GM19452 (cell line): ENCODE measurements around the gene ERICH3.

Source experiments
- ATAC-seq: cut with Tn5 transposase; IDR thresholded peaks from one replicate; pipeline ENCODE4 v1.9.1; 2021; ENCODE audit not compliant: unreplicated experiment

Gene ERICH3, protein sequence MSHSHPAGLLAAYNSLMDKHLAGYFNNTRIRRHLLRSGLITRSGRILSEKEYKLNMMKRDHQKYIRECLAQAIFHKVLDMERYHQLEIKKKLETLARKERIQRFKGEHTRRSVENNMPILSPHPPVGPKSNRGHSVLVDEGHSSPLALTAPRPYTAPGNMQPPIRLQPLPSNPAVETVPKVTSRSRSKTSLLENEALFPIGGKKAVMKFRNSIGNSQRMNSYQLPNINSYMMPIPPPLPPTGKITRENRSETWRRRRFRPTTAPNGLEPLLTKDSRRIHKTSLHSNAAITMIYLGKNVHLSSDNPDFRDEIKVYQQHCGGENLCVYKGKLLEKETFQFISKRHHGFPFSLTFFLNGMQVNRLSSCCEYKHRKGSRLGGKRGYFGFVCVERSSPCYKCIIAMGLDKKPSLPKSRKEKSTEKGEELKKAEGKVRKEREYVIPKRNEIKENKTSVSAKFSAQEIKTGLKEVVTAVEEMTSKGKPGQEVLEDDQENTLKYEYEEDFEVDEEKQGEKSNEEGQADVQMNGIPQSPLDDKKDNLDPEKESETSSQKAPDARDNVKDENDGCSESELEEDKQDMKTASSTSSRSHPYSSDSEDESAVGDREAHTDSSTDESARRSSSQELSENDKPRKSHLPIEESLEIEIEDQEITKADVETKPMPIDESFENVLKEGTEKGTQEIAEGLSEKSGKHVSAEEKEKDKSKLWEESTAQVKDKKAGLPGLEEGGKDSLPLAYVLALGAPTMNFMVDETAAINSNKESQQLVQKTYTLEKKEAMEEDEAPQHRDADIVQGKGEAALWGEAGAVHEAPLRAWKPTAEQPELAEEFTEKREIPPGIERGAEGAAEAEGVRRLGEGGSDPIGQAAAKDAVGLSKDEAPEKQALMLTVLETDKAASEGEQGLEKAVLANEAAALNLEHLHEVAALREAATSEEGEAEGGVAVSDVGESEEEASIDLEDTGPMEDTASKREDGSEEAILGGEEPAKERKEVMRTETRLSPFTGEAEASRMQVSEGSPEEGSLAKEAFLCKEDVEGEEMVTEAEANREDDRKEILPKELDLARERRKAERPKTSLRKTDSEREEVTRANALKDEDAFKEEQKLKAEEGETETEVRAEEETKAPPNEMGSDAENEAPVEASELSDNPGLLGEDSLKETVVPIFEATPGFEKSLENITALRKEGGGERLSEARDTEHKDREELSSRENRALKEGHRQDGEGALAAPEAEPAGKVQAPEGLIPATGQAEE (N-terminal part only)

DNA sequence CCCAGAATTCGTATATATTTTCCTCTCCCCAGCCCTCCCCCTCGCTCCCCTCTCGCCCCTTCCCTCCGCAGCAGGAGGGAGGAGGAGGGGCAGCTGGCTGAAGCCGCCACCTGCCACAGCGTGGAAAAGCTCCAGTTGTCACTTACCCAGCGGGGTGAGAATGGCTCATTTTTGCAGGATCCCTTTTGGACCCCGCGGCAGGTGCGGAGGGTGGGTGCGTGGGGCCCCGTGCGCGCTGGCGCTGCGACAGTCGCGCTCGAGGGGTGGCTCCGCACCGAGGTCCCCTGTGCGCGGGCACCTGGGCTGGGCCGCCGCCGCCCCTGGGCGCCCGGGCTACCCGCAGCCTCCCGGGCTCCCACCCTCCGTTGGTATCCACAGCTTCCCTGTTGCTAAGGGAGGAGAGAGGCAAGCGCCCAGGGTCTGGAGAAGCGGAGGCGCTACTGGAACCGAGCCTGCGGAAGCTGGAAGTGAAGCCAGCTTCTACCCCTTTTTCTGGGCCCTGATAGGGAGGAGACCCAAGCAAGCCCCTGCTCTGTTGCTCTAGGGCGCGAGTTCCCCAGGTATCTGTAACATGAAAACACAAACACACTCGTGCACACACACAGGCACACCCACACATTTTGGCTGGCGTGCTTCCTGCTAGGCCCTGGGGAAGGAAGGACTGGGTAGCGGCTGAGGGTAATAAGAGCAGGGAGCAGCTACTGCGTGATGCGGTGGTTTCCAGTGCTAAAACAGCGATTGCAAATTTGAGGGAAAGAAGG lies at the start of gene ERICH3:
ERICH3 (minus strand) TSS at position 442 of the 761 bp plus-strand sequence; CDS start at position 169, 273 bp downstream.
- peak; percentile 56 for ATAC-seq

DNA sequence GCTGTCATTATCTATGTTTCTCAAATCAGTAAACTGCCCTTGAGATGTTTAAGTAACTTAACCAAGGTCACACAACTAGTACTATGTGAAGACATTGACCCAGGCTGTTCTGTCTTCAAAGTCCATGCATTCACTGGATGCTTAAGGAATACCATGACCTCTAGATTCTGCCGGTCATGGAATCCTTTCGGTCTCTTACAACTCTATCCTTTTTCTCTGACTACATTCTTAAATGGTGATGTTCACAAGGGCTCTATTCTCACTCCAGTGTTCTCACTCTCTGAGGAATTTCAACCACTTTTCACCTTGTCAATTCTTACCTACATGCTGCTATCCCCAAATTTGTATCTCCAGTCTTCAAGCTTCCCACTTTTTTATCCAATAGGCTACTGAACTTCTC lies 44.0 kb upstream of the ERICH3 start:
- no peak for ATAC-seq

- ATAC-seq, result no peak
Observed at GRCh38 chr1:74716822-74717221, 43.2 kb upstream of the ERICH3 start.

- no peak for ATAC-seq
Observed at GRCh38 chr1:74715806-74716205, 42.2 kb upstream of the ERICH3 start.

GRCh38 chr1:74715236-74715502 lies 41.6 kb upstream of the ERICH3 start:
- no peak for ATAC-seq

- peak; percentile 65 for ATAC-seq
Observed at GRCh38 chr1:74714429-74715235, 41.0 kb upstream of the ERICH3 start.

DNA sequence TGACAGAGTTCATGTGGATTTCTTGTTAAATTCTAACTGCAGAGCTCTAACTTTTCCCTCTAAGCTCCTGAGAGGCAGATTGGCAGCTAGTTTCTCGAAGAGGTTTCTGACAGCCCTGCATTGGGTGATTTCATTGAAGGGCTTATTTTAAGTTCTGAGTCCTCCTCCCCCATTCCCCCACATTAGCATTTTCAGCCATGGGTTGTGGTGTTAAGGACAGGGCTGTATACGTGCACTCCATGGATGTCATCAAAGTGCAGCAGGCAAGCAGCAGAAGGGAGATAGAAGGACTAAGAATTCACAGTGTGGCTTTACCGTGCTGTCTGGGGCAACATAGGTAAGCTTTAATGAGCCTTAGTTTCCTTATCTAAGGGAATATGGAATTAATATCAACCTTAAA lies 40.3 kb upstream of the ERICH3 start:
- no peak for ATAC-seq

GRCh38 chr1:74712881-74713280 lies 39.3 kb upstream of the ERICH3 start:
- no peak for ATAC-seq

DNA sequence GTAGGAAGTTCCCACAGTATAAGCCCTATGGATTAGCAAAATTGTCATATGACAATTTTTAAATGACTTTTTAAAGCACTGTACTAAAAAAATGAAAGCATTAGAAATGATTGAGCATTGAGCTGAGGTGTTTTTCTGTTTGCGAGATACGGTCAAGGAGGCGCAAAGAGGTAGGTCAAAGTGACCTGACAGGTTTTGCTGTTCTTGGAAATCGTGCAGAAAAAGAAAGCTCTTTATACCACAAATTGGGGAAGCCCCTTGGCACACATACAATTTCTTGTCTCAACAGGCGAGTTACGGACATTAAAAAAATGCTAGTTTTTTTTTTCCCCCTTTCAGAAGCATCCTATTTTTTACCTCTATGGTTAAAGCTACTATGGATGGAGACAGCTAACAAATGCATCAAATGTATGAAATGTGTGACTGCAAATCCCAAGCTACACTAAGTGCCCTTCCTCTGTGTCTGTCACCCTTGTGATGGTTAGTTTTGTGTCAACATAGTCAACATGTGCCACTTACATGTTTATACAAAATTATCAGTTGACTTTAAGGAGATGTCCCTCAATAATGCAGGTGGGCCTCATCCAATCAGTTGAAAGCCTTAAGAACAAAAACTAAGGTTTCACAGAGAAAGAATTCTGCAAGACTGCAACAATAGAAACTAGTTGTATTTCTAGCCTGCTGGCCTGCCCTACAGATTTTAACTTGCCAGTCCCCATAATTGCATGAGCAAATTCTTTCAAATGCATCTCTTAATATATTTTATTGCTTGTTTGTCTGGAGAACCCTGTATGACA lies 30.0 kb upstream of the ERICH3 start:
- no peak for ATAC-seq

DNA sequence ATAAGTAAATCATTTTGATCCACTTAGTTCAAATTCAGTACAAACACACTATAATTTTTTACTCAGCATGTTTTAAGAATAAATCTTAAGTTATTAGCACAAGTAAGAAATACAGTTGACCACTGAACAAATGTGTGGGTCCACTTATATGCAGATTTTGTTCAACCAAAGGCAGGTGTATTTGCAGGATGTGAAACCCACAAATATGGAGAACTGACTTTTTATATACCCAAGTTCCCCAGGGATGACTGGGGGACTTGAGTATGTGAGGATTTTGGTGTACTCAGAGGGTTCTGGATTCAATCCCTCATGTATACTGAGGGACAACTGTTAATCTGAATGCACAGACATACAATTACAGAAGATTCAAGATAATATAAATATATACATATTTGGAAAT lies 25.7 kb upstream of the ERICH3 start:
- peak; percentile 53 for ATAC-seq

DNA sequence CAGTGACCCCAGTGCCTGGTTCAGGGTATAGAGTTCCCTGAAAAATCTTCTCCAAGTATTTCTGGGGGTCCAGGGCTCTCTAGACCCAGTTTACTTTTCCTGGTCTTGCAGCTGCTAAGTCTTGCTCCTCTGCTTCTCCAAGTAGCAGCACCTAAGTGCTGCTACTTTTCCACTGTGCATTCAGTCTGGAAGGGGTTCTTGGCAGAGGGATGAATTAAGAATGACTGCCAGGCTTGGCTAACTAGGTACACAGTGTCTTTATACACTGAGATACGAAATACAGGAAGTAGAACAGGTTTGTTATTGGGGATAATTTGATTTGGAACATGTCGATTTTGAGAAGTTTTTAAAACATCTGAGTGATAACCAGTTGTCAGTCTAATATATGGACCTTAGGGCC lies 24.2 kb upstream of the ERICH3 start:
- no peak for ATAC-seq

DNA sequence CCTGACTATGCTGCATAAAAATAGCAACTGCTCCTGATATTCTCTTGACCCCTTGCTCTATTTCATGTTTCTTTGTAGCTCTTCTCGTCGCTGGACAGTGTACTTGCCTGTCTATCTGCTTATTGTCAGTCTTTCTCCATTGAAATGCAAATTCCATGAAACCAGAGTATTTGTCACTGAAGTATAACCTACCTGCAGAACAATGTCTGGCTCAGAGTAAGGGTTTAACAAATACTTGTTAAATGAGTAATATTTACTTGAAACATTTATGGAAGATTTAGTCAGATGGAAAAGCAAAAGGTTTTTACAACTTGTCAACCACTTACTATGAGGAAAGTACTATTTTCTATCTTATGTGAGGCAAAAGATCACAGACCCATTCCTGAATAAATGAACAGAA lies 19.9 kb upstream of the ERICH3 start:
- ATAC-seq, result no peak

- no peak for ATAC-seq
Observed at GRCh38 chr1:74690909-74691308, 17.3 kb upstream of the ERICH3 start.

DNA sequence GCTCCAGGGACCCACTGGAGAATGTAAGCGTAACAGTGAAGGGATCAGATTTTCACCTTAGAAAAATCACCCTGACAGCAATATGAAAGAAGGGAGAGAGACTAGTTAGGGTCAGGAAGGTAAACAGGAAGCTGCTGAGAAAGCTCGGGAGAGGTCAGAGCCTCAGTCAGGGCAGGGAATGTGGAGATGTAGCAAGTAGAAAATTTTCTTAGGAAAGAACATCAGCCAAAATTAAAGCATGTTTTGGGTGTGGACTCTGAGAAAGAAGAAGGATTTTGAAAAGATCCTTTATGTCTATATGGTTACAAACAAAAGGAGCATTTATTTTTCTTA lies 16.7 kb upstream of the ERICH3 start:
- no peak for ATAC-seq

DNA sequence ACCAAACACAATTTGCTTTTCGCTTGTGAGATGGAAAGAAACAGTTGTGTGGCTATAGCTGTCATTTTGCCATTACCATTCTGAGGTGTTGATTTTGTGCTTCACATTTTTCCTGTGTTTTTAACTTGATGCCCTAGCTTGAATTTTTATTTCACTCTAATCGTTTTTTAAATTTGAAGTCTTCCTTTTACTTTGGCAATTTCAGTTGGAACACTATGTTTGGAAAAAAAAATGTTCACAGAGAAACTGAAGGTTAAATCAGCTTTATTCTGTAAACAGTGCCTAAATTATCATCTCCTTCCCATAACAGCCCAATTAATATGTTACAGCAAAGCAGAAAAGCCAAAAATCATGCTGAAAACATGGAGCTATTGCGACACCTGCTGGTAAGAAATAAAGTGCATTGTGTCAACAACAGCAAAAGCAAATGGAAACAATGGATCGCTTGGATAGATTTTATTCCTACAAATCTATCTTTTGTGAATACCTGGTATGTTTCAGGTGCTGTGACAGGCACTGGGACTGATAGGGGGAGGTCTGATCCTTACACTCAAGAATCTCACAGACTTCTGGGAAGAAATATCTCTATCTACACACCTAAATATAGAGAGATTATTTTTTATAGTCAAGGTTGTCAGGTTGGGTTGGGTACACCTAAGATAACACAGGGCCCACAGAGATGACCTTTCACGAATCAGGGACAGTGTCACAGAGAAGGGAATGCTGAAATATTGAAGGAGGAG lies 16.2 kb upstream of the ERICH3 start:
- ATAC-seq, result peak; percentile 70

GRCh38 chr1:74686928-74687327 lies 13.3 kb upstream of the ERICH3 start:
- ATAC-seq, result no peak

DNA sequence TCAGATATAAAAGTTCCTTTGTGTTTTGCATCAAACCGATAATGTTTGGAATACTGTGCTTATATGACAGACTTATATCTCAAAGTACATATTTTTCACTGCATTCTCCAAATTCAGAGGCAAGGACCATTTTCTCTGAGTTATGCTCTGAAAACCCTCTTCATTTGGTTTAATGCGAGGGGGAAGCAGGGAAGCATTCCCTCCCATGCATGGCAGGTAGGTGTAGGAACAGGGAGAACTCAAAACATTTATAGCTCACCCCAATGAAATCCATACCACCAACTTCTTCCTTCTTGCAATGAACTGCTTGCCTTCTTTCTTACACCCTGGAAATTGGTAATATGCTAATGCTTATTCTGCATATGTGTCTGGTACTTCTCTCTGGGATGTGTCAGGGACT lies 10.7 kb upstream of the ERICH3 start:
- no peak for ATAC-seq

DNA sequence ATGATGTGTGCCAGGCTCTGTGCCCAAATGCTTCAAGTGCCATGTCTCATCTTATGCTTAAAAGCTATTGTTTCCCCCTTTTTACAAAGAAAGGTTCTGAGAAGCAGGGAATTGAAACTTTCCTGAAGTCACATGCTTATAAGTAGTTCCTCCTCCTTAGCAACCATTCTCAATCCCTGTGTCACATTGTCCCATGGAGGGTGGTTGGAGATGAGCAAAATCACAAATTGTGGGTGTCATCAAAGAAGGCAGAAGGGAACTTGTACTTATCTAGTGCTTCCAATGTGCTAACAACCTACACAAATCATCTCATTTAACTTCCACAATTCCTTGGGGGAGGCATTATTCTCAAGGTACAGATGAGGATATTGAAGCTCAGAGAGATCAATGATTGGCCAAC lies 10.1 kb upstream of the ERICH3 start:
- ATAC-seq, result no peak

- no peak for ATAC-seq
Observed at GRCh38 chr1:74681851-74682250, 8.3 kb upstream of the ERICH3 start.
